Astrocyte (in vitro differentiated cells and primary cell): ENCODE results near the gene FGF1. TPM values are rescaled to one million over a fixed set of nuclear protein-coding genes. Genes with fewer than 3 reads are reported as not detected.

ENCODE experiments used
- DNase-seq: peaks from one replicate; pipeline ENCODE4 v3.0.0-alpha.2; 2010; ENCODE audit warnings: low read depth
- FAIRE-seq: peaks from 2 replicates; lab custom pipeline; 2011; peaks lifted over from hg19 to GRCh38; lab: Jason Lieb, UNC
- H2AFZ ChIP-seq: 2 replicates; pipeline ENCODE4 v1.6.0; 2012; ENCODE audit warnings: low read depth, low read length, inconsistent platforms
- H3K27ac ChIP-seq: 2 replicates; pipeline ENCODE4 v1.5.1; 2011; ENCODE audit warnings: low read depth, low read length, inconsistent platforms
- H3K27me3 ChIP-seq: 2 replicates; pipeline ENCODE4 v1.6.0; 2011; ENCODE audit warnings: low read length, inconsistent platforms; ENCODE audit not compliant: insufficient read depth
- H3K36me3 ChIP-seq: 2 replicates; pipeline ENCODE4 v1.5.1; 2011; ENCODE audit warnings: low read length, inconsistent platforms; ENCODE audit not compliant: insufficient read depth
- H3K4me1 ChIP-seq: 2 replicates; pipeline ENCODE4 v1.5.1; 2011; ENCODE audit warnings: low read length, inconsistent platforms; ENCODE audit not compliant: insufficient read depth
- H3K4me2 ChIP-seq: 2 replicates; pipeline ENCODE4 v1.6.0; 2012; ENCODE audit warnings: low read length, inconsistent platforms
- H3K4me3 ChIP-seq: 2 replicates; pipeline ENCODE4 v1.5.1; 2011; ENCODE audit warnings: low read depth, mild to moderate bottlenecking, low read length, inconsistent platforms; ENCODE audit not compliant: insufficient read depth
- H3K79me2 ChIP-seq: 2 replicates; pipeline ENCODE4 v1.6.0; 2012; ENCODE audit warnings: mild to moderate bottlenecking, low read length, inconsistent platforms; ENCODE audit not compliant: insufficient read depth
- H3K9ac ChIP-seq: 2 replicates; pipeline ENCODE4 v1.6.0; 2012; ENCODE audit warnings: mild to moderate bottlenecking, low read length, inconsistent platforms
- H3K9me3 ChIP-seq: 2 replicates; pipeline ENCODE4 v1.5.1; 2012; ENCODE audit warnings: low read depth, mild to moderate bottlenecking, low read length, inconsistent platforms; ENCODE audit not compliant: insufficient read depth
- H4K20me1 ChIP-seq: 2 replicates; pipeline ENCODE4 v1.6.0; 2012; ENCODE audit warnings: low read length, inconsistent platforms; ENCODE audit not compliant: insufficient read depth
- H3K27ac Mint-ChIP-seq: one replicate; pipeline ENCODE4 v1.8.0; 2021; ENCODE audit warnings: mild to moderate bottlenecking, mixed read lengths; ENCODE audit not compliant: unreplicated experiment
- H3K27me3 Mint-ChIP-seq: one replicate; pipeline ENCODE4 v1.8.0; 2021; ENCODE audit warnings: low read depth, mixed read lengths; ENCODE audit not compliant: unreplicated experiment
- H3K36me3 Mint-ChIP-seq: one replicate; pipeline ENCODE4 v1.8.0; 2021; ENCODE audit warnings: low read depth, mixed read lengths; ENCODE audit not compliant: unreplicated experiment
- H3K4me1 Mint-ChIP-seq: one replicate; pipeline ENCODE4 v1.8.0; 2021; ENCODE audit warnings: low read depth, mixed read lengths; ENCODE audit not compliant: unreplicated experiment
- H3K4me3 Mint-ChIP-seq: one replicate; pipeline ENCODE4 v1.8.0; 2021; ENCODE audit warnings: mild to moderate bottlenecking, moderate library complexity, mixed read lengths; ENCODE audit not compliant: unreplicated experiment
- H3K9me3 Mint-ChIP-seq: one replicate; pipeline ENCODE4 v1.8.0; 2021; ENCODE audit warnings: mild to moderate bottlenecking, mixed read lengths; ENCODE audit not compliant: unreplicated experiment
- EZH2 ChIP-seq: IDR thresholded peaks from 2 replicates; pipeline ENCODE4 v1.6.1; 2012; ENCODE audit warnings: mild to moderate bottlenecking, low read length, inconsistent platforms; ENCODE audit not compliant: insufficient read depth
- total RNA-seq: library from RNA; stranded (reverse); gene quantifications from 2 replicates; pipeline ENCODE4 v1.2.1, GENCODE V29; 2021
- TF ChIP-seq, protein P1 (sequence below): IDR thresholded peaks from 2 replicates; pipeline ENCODE4 v1.5.1; 2011; ENCODE audit warnings: low read depth, mild to moderate bottlenecking, inconsistent platforms, low read length, moderate library complexity; ENCODE audit not compliant: insufficient read depth

FGF1 gene
- total RNA-seq, 1 donor from 2014 or later = 70.9 TPM

GRCh38 chr5:142660196-142660595, 25.7 kb downstream of the FGF1 start:
- Mint-ChIP-seq H3K9me3 (no peaks in the 10 kb centered on the region), H3K4me3 (no peak overlapping the region), H3K4me1 (peaks cover 15% of the 10 kb centered on the region), H3K27me3 (peaks cover 3% of the 10 kb centered on the region), H3K36me3 (no peaks in the 10 kb centered on the region), H3K27ac (no peak overlapping the region)
- FAIRE-seq (no peak), DNase-seq (no peak)
- Histone ChIP-seq H3K27ac (no peak overlapping the region), H3K4me3 (no peak overlapping the region), H3K4me2 (no peak overlapping the region), H3K27me3 (no peaks in the 10 kb centered on the region), H3K36me3 (no peaks in the 10 kb centered on the region), H2AFZ (no peak overlapping the region), H3K4me1 (no peaks in the 10 kb centered on the region), H3K9me3 (no peaks in the 10 kb centered on the region), H4K20me1 (no peaks in the 10 kb centered on the region), H3K79me2 (no peaks in the 10 kb centered on the region), H3K9ac (no peak overlapping the region)
- TF ChIP-seq, protein P1, sequence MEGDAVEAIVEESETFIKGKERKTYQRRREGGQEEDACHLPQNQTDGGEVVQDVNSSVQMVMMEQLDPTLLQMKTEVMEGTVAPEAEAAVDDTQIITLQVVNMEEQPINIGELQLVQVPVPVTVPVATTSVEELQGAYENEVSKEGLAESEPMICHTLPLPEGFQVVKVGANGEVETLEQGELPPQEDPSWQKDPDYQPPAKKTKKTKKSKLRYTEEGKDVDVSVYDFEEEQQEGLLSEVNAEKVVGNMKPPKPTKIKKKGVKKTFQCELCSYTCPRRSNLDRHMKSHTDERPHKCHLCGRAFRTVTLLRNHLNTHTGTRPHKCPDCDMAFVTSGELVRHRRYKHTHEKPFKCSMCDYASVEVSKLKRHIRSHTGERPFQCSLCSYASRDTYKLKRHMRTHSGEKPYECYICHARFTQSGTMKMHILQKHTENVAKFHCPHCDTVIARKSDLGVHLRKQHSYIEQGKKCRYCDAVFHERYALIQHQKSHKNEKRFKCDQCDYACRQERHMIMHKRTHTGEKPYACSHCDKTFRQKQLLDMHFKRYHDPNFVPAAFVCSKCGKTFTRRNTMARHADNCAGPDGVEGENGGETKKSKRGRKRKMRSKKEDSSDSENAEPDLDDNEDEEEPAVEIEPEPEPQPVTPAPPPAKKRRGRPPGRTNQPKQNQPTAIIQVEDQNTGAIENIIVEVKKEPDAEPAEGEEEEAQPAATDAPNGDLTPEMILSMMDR = no peak
- TF ChIP-seq EZH2 = no peak

GRCh38 chr5:142659405-142659804, 26.5 kb downstream of the FGF1 start:
- no peaks in the 10 kb centered on the region for H3K9me3 Mint-ChIP-seq
- Histone ChIP-seq H3K4me1 (no peaks in the 10 kb centered on the region), H3K9ac (no peak overlapping the region), H3K4me2 (no peak overlapping the region), H3K4me3 (no peak overlapping the region), H2AFZ (no peak overlapping the region), H4K20me1 (no peaks in the 10 kb centered on the region), H3K27ac (no peak overlapping the region), H3K27me3 (no peaks in the 10 kb centered on the region), H3K79me2 (no peaks in the 10 kb centered on the region), H3K9me3 (no peaks in the 10 kb centered on the region), H3K36me3 (no peaks in the 10 kb centered on the region)
- DNase-seq (no peak), FAIRE-seq (no peak)
- no peak overlapping the region for H3K4me3 Mint-ChIP-seq
- peaks cover 16% of the 10 kb centered on the region for H3K4me1 Mint-ChIP-seq
- no peaks in the 10 kb centered on the region for H3K36me3 Mint-ChIP-seq
- TF ChIP-seq, protein P1 = no peak
- TF ChIP-seq EZH2 = no peak
- H3K27ac Mint-ChIP-seq = peak overlapping the region; percentile 34
- H3K27me3 Mint-ChIP-seq = peaks cover 4% of the 10 kb centered on the region

- DNase-seq = no peak
- Mint-ChIP-seq H3K4me1 (peaks cover 10% of the 10 kb centered on the region), H3K9me3 (no peaks in the 10 kb centered on the region), H3K36me3 (no peaks in the 10 kb centered on the region), H3K27ac (no peak overlapping the region), H3K4me3 (no peak overlapping the region), H3K27me3 (peaks cover 7% of the 10 kb centered on the region)
- no peak overlapping the region for H2AFZ ChIP-seq
- H3K27ac ChIP-seq = no peak overlapping the region
- H3K9ac ChIP-seq = no peak overlapping the region
- TF ChIP-seq, protein P1 = no peak
- no peak for TF ChIP-seq EZH2
- H3K4me1 ChIP-seq = no peaks in the 10 kb centered on the region
- no peak overlapping the region for H3K4me3 ChIP-seq
- H3K36me3 ChIP-seq = no peaks in the 10 kb centered on the region
- no peak overlapping the region for H3K4me2 ChIP-seq
- no peak for FAIRE-seq
- no peaks in the 10 kb centered on the region for H3K9me3 ChIP-seq
- H3K79me2 ChIP-seq = no peaks in the 10 kb centered on the region
- no peaks in the 10 kb centered on the region for H3K27me3 ChIP-seq
- H4K20me1 ChIP-seq = no peaks in the 10 kb centered on the region
Observed at GRCh38 chr5:142658278-142658677, 27.6 kb downstream of the FGF1 start.
